ENCODE measurements around the gene PIAS4.

Gene PIAS4

DNA sequence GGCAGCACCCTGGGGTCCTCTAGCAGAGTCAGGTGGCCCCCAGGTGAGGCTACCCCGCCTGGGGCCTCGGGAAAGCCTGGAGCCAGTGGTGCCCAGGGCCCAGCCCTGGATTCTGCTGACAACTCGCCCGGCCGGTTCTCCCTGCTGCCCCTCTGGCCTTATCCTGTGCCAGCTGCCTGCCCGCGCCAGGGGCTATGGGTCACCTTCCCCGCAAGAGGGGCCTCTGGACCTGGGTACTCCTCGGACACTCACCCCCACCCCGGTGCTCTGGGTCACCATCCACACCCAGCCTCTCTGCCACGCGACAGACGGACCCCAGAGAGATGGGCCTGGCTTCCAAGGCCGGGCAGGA lies 35.2 kb downstream of the PIAS4 start:
- DNase-seq (ENCODE audit: low spot score) = no peak

GRCh38 chr19:4043401-4043800 lies 35.9 kb downstream of the PIAS4 start:
- DNase-seq (ENCODE audit: low spot score) = no peak

- DNase-seq (ENCODE audit: low spot score) = no peak
Measured at GRCh38 chr19:4043966-4044715, 36.6 kb downstream of the PIAS4 start.

DNA sequence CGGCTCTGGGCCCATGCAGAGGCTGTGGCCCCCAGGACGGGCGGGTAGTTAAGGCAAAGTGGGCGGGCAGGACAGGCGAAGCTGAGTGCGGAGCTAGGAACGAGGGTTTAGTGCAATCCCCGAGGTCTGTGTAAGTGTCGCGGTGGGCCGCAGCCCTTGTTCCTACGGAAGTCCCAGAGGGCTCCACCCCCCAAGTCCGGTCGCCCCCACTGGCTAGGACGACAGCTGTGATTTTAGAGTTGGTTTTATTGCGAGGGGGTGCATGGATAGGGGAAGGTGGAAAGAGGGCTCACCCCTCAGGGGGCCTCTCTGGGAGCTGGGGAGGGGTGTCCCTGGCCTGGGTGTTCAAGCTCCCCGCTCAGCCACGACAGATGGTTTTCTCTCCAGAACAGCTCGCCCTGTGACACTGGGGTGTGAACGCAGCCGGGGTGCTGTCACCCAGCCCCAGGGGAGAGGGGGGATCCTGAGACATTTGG lies 37.5 kb downstream of the PIAS4 start:
- DNase-seq (ENCODE audit: low spot score) = no peak

DNA sequence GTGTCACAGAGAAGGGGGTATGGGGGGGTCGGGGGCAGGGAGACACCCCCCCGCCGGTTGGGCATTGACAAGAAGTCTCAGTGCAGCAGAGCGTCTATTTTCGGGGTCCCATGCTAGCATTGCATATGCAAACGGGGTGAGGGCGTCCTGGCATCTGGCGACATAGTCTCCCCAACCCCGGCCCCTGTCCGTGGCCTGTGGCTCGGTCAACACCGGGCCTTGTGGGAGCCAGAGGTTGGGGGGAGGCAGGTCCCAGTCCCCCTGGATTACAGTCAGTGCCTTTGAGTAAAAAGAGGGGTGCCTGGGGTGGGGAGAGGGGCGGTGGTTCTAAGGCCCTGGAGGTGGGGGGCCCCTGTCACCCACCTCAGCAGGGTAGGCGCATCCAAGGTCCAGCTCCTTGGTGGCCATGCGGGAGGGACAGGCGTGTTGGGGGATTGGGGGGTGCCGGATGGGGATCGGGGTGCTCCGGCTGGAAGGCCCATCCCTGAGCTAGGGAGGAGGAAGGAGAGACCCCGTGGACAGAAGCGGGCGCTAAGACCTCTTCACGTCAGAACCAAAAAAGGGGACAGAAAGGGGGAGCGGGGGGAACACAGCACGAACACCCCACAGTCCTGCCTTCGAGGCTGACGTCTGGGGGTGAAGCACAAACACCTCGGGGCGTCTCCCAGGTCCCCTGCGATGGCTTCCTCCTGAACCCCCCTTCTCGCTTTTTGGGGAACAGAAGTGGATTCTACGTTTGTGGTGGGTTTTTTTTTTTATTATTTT lies 38.2 kb downstream of the PIAS4 start:
- no peak for DNase-seq (ENCODE audit: low spot score)

DNA sequence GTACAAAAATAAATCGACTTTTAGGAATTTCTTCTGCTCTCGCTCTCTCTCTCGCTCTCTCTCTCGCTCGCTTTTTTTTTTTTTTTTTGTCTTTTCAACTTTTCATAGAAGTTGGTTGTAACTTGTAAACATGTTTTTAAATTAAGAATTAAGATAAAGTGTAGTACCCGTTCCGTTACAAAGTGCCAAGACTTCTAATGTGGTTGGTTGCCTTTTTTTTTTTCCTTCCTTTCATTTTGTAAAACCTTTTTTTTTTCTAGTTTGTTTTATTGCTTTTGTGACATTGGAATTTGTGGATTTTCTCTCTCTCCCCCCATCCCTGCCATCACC lies 38.8 kb downstream of the PIAS4 start:
- DNase-seq (ENCODE audit: low spot score) = no peak

GRCh38 chr19:4046946-4047683 lies 39.6 kb downstream of the PIAS4 start:
- no peak for DNase-seq (ENCODE audit: low spot score)

DNA sequence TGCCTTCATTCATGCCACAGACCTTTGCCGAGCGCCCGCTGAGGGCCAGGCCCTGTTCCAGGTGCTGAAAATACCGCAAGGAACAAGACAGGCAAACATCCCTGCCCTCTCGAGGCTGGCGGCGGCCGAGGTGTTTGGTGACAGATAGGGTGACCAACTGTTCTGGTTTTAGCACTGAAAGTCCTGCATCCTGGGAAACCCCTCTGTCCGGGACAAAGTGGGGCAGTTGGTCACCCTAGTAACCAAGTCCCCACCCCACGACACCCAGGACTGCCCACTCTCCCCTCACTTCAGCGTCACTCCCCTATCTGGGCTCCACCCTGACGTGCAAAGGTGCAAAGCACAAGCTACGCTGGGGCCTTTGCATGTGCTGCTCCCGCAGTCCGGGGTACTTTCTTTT lies 41.9 kb downstream of the PIAS4 start:
- no peak for DNase-seq (ENCODE audit: low spot score)

- DNase-seq (ENCODE audit: low spot score) = peak; percentile 50
Measured at GRCh38 chr19:4051175-4052101, 43.9 kb downstream of the PIAS4 start.

DNA sequence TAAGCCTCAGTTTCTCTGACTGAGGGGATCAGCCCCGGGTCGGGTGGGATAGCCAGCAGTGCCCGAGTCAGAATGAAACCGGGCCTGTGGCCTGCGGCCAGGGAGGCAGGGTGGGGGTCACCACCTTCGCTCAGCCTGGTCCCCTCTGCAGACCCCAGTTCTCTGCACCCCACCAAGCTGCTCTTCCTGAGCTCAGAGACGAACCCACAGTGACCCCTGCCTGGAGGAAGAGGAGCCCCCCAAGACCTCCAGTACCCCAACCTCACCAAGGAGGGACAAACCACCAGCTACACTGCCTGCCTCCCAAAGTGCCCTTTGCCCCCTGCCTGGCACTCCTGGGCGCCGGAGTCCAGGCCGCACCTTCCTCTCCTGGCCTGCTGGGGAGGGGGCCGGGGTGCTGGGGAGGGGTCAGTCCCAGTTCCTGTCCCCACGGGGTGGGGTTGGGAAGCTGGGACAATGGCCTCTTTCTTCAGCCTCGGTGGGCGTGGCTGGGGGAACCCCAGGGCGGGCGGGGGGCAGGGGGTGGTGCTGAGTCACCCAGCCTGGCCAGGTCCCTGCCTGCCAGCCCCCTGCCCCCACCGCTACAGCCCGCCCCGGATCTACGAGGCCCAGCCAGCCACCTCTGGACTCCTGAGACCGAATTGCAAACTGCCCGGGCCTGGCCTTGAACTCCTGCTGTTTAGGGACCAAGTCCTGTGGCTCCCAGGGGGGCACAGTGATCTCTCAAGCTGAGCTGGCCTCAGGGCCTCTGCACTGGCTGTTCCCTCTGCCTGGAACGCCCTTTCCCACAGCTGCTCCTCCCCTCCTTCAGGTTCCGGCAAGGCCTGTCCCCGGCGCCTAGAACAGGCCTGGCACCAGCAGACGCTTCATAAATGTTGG lies 44.8 kb downstream of the PIAS4 start:
- DNase-seq (ENCODE audit: low spot score) = peak; percentile 65

- DNase-seq (ENCODE audit: low spot score) = peak; percentile 18
Measured at GRCh38 chr19:4052993-4053422, 45.5 kb downstream of the PIAS4 start.

DNA sequence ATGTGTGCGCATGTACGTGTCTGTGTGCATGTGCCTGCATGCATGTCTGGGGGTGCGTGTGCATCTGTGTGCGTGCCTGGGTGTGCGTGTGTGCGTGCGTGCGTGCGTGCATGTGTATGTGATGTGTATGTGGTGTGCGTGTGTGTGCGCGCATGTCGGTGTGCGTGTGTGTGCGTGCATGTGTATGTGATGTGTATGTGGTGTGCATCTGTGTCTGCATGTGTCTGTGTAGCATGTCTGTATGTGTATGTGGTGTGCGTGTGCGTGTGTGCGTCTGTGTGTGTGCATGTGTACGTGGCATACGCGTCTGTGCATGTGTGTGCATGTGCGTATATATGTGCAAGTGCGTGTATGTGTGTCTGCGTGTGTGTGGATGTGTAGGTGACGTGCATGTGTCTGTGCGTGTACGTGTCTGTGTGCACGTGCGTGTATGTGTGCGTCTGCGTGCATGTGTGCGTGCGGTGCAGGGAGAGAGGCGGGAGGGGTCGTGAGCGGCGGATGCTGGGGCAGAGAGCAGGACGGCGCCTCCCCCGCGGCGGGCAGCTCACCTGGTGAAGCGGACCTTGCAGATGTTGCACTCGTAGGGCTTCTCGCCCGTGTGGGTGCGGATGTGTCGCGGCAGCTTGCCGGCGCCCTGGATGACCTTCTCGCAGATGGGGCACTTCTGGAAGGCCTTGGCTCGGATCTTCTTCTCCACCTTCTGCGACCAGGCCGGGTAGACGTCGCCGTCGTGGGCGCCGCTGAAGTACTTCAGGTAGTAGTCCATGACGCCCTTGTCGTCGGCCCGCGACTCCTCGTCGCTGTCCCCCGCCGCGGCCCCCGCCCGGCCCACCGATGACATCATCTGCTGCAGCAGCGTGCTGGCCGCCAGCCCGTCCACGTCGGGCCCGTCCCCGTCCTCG lies 46.1 kb downstream of the PIAS4 start:
- DNase-seq (ENCODE audit: low spot score) = no peak

DNA sequence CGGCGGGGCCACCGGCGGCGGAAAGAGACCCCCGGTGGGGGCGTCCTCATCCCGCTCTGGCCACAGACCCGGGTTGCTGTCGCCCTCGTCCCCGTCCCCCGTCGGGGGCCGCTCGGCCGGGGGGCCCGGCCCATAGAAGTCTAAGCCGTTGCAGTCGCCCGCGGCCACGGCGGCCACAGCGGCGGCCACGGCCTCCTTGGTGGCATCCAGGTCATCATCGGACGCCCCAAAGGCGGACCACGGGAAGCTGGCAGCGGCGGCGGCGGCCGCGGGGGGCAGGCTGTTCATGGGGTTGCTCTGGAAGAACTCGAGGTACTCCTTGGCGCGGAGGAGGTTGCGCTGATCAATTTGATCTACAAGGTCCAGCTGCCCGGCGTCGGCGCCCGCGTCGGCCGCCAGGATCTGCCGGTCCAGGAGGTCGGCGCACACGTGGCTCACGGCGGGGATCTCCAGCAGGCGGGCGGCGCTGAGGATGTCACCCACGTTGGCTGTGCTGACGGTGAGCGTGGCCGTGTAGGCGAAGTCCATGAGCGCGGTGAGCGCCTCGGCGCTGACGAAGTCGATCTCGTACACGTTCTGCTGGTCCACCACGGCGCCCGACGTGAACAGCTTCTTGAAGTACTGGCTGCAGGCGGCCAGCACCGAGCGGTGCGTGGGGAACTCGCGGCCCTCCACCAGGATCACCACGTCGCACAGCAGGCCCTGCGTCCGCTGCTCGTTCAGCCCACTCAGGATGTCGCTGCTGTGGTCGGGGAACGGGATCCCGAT lies 47.1 kb downstream of the PIAS4 start:
- no peak for DNase-seq (ENCODE audit: low spot score)

DNA sequence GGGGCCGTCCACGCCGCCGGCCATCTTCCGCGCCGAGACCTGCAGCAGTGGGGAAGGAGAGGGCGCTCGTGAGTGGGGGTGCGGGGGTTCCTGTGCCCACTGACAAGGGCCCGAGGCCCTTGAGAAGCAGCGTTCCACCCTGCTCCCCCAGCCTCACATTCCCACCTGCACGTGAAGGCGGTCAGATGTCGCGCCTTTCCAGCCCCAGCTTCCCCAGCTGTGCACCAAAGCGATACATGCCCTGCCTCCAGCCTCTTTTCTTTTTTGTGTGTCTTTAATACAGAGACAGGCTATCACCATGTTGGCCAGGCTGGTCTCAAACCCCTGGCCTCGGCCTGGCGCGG lies 47.6 kb downstream of the PIAS4 start:
- DNase-seq (ENCODE audit: low spot score) = no peak

GRCh38 chr19:4057931-4058692 lies 50.6 kb downstream of the PIAS4 start:
- DNase-seq (ENCODE audit: low spot score) = peak; percentile 78

DNA sequence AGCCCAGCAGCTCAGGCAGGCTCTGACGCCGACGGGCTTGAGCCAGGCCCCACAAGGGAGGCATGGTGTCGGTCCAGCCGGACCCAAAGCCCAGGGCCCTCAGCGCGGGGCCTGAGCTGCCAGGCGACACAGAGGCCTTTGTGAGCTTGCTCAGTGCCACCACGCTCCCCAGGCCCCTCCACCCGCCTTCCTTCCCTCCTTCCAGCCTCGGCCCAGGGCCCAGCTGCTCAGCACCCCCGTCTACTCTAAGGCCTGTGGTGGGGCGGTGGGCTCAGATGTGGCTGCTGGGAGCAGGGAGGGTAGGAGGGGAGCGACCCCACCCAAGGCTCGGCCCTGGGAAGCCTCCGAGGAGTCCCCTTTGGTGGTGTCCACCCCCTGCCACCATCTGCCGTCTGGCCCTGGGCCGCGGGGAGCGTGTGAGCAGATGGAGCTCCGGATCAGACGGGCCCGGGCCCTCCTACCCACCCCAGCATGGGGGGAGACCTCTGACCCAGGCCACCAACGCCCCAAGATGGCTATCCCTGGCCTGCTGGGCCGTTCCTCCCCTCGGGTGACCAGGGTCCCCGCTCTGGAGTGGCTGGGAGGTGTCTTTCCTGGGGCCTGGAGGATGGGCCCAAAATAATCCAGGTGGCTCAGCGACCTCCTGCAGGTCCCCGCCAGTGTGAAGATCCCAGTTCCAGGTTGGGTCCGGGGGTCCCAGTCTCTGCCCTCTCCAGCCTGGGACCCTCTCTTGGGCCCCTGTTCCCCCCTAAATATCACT lies 51.3 kb downstream of the PIAS4 start:
- DNase-seq (ENCODE audit: low spot score) = no peak

DNA sequence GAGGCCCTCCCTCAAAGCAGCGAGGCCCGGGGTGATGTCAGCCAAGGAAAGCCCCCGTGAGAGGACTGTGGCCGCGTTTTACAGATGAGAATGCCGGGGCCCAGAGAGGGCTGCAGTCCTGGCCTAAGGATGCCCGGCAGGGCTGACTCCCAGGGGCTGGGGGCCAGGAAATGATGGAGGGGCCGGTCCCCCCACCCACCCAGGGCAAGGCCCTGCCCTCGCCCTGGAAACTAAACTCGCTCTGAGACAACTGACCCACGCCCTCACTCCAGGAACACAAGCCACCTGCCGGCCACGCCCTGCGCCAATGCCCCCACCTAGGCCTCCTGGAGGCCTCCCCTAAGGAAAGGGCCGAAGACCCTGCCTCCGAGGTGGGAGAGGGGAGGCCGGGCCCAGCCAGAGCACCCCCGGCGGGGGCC lies 51.9 kb downstream of the PIAS4 start:
- no peak for DNase-seq (ENCODE audit: low spot score)

Measured in kidney tubule cell (primary cell).